ENCODE results near the gene APLP2.

DNA sequence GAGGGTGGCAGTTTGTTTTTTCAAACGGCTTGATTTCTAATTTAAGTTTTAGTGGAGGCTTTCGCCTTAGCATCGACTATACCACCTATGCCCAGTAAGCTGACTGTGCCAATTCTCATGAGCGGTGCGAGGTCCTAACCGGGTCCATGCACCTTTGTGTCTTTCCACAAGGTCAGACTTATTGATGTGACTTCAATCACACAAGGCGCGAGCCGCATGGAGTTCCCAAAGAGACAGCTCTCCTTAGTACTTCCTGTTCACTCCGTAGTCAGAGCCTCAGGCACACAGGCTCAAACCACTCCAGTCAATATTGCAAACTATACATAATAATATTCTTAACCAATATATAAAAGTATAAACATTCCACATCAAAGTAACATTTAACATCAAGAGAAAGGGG is 108.1 kb downstream of the APLP2 start:
- TF ChIP-seq, protein P1, sequence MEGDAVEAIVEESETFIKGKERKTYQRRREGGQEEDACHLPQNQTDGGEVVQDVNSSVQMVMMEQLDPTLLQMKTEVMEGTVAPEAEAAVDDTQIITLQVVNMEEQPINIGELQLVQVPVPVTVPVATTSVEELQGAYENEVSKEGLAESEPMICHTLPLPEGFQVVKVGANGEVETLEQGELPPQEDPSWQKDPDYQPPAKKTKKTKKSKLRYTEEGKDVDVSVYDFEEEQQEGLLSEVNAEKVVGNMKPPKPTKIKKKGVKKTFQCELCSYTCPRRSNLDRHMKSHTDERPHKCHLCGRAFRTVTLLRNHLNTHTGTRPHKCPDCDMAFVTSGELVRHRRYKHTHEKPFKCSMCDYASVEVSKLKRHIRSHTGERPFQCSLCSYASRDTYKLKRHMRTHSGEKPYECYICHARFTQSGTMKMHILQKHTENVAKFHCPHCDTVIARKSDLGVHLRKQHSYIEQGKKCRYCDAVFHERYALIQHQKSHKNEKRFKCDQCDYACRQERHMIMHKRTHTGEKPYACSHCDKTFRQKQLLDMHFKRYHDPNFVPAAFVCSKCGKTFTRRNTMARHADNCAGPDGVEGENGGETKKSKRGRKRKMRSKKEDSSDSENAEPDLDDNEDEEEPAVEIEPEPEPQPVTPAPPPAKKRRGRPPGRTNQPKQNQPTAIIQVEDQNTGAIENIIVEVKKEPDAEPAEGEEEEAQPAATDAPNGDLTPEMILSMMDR (conservative IDR thresholded peaks at IDR 0.05; ENCODE audit: low read depth in 2 of 2): no peak
- TF ChIP-seq, protein P2, sequence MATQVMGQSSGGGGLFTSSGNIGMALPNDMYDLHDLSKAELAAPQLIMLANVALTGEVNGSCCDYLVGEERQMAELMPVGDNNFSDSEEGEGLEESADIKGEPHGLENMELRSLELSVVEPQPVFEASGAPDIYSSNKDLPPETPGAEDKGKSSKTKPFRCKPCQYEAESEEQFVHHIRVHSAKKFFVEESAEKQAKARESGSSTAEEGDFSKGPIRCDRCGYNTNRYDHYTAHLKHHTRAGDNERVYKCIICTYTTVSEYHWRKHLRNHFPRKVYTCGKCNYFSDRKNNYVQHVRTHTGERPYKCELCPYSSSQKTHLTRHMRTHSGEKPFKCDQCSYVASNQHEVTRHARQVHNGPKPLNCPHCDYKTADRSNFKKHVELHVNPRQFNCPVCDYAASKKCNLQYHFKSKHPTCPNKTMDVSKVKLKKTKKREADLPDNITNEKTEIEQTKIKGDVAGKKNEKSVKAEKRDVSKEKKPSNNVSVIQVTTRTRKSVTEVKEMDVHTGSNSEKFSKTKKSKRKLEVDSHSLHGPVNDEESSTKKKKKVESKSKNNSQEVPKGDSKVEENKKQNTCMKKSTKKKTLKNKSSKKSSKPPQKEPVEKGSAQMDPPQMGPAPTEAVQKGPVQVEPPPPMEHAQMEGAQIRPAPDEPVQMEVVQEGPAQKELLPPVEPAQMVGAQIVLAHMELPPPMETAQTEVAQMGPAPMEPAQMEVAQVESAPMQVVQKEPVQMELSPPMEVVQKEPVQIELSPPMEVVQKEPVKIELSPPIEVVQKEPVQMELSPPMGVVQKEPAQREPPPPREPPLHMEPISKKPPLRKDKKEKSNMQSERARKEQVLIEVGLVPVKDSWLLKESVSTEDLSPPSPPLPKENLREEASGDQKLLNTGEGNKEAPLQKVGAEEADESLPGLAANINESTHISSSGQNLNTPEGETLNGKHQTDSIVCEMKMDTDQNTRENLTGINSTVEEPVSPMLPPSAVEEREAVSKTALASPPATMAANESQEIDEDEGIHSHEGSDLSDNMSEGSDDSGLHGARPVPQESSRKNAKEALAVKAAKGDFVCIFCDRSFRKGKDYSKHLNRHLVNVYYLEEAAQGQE (IDR thresholded peaks at IDR 0.05; ENCODE audit: unreplicated experiment): no peak

Measured in GM23338 (cell line).